ENCODE measurements around the gene CLOCK. TPM values are rescaled to one million over a fixed set of nuclear protein-coding genes. Genes with fewer than 3 reads are reported as not detected.

The CLOCK gene
- total RNA-seq, 1 experiment from 2014 or later, result 19.4 TPM

- Histone ChIP-seq H3K27ac (no peak overlapping the region), H3F3A (ENCODE audit: insufficient read depth, low read depth) (no peaks in the 10 kb centered on the region), H3K79me2 (ENCODE audit: low read depth) (no peaks in the 10 kb centered on the region), H3K36me3 (ENCODE audit: low read depth) (no peaks in the 10 kb centered on the region), H3K27me3 (ENCODE audit: insufficient read depth, low read depth) (no peaks in the 10 kb centered on the region), H3K4me2 (no peak overlapping the region), H2AFZ (no peak overlapping the region), H3K9me3 (ENCODE audit: insufficient read depth, low read depth) (no peaks in the 10 kb centered on the region), H3K9me2 (ENCODE audit: insufficient read depth) (no peaks in the 10 kb centered on the region), H3K4me1 (replicated peaks; ENCODE audit: insufficient read depth) (no peaks in the 10 kb centered on the region), H3K4me3 (no peak overlapping the region), H4K20me1 (ENCODE audit: insufficient read depth) (no peaks in the 10 kb centered on the region)
- ChIA-PET CTCF (no interaction called here), POLR2A (ENCODE audit: unreplicated experiment) (no interaction called here)
- BruUV-seq (replicated peaks), result no TSS peak
- no peak for TF ChIP-seq CTCF (conservative IDR thresholded peaks at IDR 0.05)
- intact Hi-C loops (cut with micrococcal nuclease; ENCODE audit: unreplicated experiment), result no loop called here
- no peak for DNase-seq
These were observed 34.6 kb downstream of the CLOCK start for GRCh38 chr4:55512077-55512476.

DNA sequence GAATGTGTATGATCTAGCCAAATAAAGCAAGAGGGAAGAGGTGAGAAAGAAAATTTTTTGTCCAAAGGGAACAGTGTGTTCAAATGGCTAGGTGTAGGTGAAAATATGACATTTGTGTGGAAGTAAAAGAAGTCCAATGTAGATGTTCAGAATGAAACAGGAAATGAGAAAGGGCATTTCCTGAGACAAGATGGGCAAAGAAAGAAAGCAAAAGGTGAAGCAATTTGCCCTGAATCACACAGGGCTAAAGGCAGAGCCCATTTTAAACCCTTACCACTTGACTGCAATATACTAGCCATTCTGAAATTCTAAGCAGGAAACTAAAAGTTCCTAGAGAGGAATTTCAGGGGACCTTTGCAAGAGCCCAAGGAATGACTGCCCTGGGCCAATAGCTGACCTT is 36.0 kb downstream of the CLOCK start:
- DNase-seq, result no peak
- Histone ChIP-seq H3K36me3 (ENCODE audit: low read depth) (no peaks in the 10 kb centered on the region), H4K20me1 (ENCODE audit: insufficient read depth) (no peaks in the 10 kb centered on the region), H3K27me3 (ENCODE audit: insufficient read depth, low read depth) (no peaks in the 10 kb centered on the region), H3K4me1 (replicated peaks; ENCODE audit: insufficient read depth) (no peaks in the 10 kb centered on the region), H3F3A (ENCODE audit: insufficient read depth, low read depth) (no peaks in the 10 kb centered on the region), H3K79me2 (ENCODE audit: low read depth) (no peaks in the 10 kb centered on the region), H3K9me3 (ENCODE audit: insufficient read depth, low read depth) (no peaks in the 10 kb centered on the region), H3K9me2 (ENCODE audit: insufficient read depth) (no peaks in the 10 kb centered on the region), H2AFZ (no peak overlapping the region), H3K27ac (no peak overlapping the region), H3K4me2 (no peak overlapping the region), H3K4me3 (no peak overlapping the region)
- TF ChIP-seq CTCF (conservative IDR thresholded peaks at IDR 0.05) (no peak), EZH2 (IDR thresholded peaks at IDR 0.05; ENCODE audit: low read depth) (no peak)
- intact Hi-C loops (cut with micrococcal nuclease; ENCODE audit: unreplicated experiment), result no loop called here
- BruUV-seq (replicated peaks), result no TSS peak
- ChIA-PET POLR2A (ENCODE audit: unreplicated experiment) (no interaction called here), CTCF (interaction anchor here (0.6 kb wide), 1 partner anchor 166 kb away, joined by 7 read pairs; no protein-coding TSS in a partner anchor)

DNA sequence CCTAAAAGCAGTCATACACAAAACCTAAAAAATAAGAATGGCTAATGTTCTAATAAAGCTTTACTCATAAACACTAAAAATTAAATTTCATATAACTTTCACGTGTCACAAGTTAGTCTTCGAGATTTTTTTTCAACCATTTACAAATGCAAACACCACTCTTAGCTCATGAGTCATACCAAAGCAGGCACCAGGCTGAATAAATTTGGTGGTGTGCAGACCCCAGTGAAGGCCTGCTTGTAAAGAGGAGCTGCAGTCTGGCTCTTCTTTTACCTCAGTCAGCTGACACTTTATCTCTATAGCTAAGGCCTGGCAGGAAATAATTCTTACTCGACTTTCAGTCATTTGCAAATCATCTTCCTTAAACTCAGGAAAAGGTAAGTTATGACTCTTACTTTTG is 37.4 kb downstream of the CLOCK start:
- Histone ChIP-seq H3K4me1 (replicated peaks; ENCODE audit: insufficient read depth) (no peaks in the 10 kb centered on the region), H3F3A (ENCODE audit: insufficient read depth, low read depth) (no peaks in the 10 kb centered on the region), H3K9me3 (ENCODE audit: insufficient read depth, low read depth) (no peaks in the 10 kb centered on the region), H3K4me3 (no peak overlapping the region), H4K20me1 (ENCODE audit: insufficient read depth) (no peaks in the 10 kb centered on the region), H3K4me2 (no peak overlapping the region), H3K36me3 (ENCODE audit: low read depth) (no peaks in the 10 kb centered on the region), H3K9me2 (ENCODE audit: insufficient read depth) (no peaks in the 10 kb centered on the region), H3K79me2 (ENCODE audit: low read depth) (no peaks in the 10 kb centered on the region), H2AFZ (no peak overlapping the region), H3K27ac (no peak overlapping the region), H3K27me3 (ENCODE audit: insufficient read depth, low read depth) (no peaks in the 10 kb centered on the region)
- ChIA-PET POLR2A (ENCODE audit: unreplicated experiment) (no interaction called here), CTCF (no interaction called here)
- intact Hi-C loops (cut with micrococcal nuclease; ENCODE audit: unreplicated experiment), result no loop called here
- DNase-seq, result no peak
- no TSS peak for BruUV-seq (replicated peaks)
- TF ChIP-seq EZH2 (IDR thresholded peaks at IDR 0.05; ENCODE audit: low read depth) (no peak), CTCF (conservative IDR thresholded peaks at IDR 0.05) (no peak)
